ENCODE data around the gene EXOSC9. TPM values are rescaled to one million over a fixed set of nuclear protein-coding genes. Genes with fewer than 3 reads are reported as not detected.
A peak's percentile ranks its signal among the peaks of the same experiment; 100 is the strongest.
"Not testable (repeated sequence)": the region's sequence is repeated elsewhere in the genome, so short reads cannot be mapped to it uniquely, and the experiment has no call there.

EXOSC9 gene, protein sequence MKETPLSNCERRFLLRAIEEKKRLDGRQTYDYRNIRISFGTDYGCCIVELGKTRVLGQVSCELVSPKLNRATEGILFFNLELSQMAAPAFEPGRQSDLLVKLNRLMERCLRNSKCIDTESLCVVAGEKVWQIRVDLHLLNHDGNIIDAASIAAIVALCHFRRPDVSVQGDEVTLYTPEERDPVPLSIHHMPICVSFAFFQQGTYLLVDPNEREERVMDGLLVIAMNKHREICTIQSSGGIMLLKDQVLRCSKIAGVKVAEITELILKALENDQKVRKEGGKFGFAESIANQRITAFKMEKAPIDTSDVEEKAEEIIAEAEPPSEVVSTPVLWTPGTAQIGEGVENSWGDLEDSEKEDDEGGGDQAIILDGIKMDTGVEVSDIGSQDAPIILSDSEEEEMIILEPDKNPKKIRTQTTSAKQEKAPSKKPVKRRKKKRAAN
- polyA plus RNA-seq (ENCODE audit: insufficient read length in 4 of 4) = 10 to 100 TPM; 47.5 to 62.7 (median 52.2) TPM

DNA sequence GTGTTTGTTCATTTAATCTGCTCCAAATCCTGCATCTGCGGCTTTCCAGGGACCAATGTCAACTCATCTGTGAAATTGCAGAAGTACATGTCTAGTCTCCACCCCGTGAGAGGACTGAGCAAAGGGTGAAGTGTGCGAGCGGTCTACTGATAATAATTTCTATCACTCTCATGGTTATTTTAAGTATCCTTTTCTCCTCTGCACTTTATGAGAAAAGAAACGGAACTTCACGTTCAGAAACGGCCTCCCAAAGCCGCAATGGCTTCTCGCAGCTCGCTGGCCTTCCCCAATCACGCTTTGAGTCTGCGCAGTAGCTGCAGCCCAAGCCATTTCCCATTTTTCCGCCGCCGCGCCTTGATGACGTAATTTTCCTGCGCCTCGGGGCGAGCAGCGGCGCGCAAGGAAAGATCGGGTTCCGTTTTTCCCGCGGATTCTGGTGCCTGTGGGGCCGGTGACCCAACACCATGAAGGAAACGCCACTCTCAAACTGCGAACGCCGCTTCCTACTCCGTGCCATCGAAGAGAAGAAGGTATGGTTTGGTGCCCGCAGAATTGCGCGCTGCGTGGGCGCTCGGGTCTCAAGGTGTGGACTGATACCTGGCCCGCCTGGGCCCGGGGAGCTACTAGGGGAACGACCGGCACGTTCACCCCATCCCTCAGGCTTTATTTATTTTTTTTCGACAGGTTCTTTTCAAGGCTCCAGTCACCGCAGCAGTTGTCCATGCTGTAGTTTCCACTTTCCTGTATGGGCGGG, at the start of gene EXOSC9:
Gene EXOSC9, plus strand, starts transcription at position 363 of the 754 bp plus-strand sequence. Its CDS starts 102 bp downstream, at position 465.
- DNase-seq (ENCODE audit: low read depth in 4 of 4, low spot score in 3 of 4) = peak; percentile 88 to 93 (median 92)

DNA sequence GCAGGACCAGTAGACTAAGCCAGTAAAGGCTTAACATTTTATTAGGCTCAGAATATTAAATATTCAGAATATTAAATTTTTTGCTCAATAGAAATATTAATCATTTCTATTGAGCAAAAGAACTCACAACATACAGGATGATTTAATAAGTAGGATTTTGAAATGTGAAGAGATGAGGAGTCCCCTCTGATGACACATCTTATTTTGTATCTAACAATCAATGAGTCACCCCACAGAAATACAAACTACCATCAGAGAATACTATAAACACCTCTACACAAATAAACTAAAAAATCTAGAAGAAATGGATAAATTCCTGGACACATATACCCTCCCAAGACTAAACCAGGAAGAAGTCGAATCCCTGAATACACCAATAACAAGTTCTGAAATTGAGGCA, 49.0 kb upstream of the EXOSC9 start:
- not testable (repeated sequence) for DNase-seq (ENCODE audit: low read depth in 4 of 4, low spot score in 3 of 4)

DNA sequence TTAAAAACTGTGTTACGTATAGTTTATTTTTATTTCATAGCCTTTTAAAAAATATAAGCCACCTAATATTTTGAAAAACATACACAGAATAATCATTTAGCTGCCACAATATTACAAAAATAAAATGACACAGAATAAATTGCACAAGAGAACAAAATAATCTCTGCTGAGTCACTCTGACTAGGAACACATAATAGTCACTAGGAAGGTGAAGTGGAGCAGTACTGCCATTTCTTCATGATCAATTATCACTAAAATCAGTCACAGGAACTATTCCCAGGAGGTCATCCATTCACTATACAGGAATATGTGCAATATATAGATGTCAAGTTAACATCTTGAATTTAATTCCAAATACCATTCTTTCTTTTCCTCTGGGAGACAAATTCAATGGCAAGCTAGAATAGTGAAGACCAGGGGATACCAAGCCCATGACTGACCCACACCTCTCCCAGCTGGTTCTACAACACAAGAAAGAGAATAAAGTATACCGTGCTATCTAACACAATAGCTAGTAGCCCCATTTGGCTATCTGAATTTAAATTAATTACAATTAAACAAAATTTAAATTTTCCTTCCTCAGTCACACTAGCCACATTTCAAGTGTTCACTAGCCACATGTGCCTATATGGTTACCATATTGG, 42.1 kb upstream of the EXOSC9 start:
- DNase-seq (ENCODE audit: low read depth in 4 of 4, low spot score in 3 of 4) = no peak

DNA sequence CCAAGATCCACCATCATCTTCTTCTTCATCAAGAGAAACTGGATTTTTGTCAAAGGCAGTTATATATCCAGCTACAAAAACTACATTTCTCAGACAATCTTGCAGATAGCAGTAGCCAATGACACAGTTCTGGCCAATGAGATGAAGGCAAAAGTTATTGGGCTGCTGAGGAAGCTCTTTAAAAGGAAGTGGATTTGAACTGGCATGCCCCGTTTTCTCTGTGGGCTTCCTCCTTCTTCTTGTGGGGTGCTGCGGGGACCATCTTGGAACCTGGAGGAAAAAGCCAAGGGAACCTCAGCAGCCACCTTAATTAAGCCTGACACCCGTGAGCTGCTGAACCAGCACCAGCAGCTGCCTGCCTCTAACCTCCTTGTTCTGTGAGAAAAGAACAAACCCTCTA, 40.9 kb upstream of the EXOSC9 start:
- DNase-seq (ENCODE audit: low read depth in 4 of 4, low spot score in 3 of 4) = no peak

DNA sequence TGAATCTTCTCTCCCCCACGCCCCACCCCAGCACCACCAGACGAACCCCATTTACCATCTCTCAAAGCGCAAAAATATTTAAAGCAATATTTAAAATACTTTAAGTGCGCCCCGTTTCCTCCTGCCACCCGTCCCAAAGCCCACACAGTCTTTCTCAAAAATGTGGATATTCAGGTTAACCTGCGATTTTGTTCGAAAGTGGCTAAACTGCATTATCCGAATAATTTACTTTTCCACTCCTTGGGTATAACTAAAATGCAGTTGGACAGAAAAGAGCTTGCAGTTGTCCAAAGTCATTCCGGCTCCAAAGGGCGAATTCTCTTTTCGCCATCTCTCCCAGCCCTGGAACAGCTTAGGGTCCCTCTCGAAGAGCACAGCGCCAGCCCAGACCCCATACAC, 36.8 kb upstream of the EXOSC9 start:
- DNase-seq (ENCODE audit: low read depth in 4 of 4, low spot score in 3 of 4) = no peak

DNA sequence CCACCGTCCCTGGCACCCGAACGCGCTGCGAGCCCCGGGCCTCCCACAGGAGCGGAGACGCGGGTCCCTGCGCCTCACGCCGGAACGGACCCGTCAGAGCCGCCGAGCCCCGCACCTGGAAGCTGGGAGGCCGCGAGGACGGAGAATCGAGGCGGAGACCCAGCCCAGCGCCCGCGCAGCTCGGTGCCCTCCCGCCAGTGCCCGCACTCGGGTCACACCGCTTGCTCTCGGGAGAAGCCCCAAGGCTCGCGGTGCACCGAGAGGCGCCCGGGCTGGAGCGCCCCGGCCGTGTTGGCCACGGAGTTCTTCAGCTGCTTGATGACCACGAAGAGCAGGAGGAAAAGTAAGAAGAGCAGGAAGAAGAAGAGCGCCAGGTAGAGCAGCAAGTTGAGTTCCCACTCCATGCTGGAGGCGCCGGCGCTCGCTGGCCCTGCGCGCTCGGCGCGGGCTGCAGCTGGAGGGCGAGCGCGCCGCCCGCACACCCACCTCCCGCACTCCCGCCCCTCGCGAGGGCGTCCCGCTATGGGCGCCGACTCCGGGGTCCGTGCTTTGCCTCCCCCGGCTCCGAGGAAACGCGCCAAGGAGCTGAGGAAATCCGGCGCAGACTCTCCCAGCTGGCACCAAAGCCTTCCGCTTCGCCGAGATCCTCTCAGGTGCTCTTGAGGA, 36.3 kb upstream of the EXOSC9 start, which contains the start of gene SMIM43:
Gene SMIM43, minus strand, starts transcription at position 463 of the 666 bp plus-strand sequence. Its CDS starts 59 bp downstream, at position 404.
- DNase-seq (ENCODE audit: low read depth in 4 of 4, low spot score in 3 of 4) = peak in 3 of 4 donors; percentile 22 to 24 (median 22)

DNA sequence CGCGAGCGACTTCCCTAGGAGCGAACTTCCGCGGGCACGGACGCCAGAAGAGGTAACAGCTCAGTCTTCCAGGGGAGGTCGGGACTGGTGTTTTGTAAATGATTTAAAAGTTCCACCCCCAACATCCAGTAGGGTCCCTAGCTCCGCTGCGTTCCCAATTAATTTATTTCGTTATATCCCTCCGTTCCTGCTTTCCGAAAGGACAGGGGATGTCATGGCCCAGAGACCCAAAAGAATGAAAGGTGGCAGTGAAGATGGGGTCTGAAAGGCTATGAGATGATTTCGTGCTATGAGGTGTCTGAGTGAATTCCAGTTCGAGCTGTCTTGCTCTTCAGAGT, 35.8 kb upstream of the EXOSC9 start:
- DNase-seq (ENCODE audit: low read depth in 4 of 4, low spot score in 3 of 4) = no peak

DNA sequence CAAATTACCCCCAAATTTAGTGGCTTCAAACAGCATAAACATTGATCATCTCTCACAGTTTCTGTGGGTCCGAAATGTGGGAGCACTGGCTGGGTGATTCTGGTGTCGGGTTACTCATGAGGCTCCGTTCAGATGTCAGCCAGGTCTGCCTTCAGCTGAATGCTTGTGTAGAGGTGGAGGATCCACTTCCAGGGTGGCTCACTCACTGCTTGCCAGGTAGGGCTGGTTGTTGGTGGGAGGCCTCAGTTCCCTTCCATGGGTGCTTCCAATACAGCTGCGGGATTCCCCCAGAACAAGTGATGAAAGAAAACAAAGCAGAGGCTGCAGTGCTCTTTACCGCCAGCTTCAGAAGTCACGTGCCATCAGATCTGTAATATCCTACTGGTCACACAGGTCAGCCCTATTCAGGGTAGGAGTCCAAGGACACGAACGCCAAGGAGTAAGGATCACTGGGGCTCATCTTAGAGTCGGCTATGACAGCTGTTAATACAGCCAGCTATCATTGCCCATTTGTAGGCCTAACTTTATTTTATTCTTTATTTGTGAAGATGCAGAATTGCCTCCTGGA, 35.1 kb upstream of the EXOSC9 start:
- no peak for DNase-seq (ENCODE audit: low read depth in 4 of 4, low spot score in 3 of 4)

DNA sequence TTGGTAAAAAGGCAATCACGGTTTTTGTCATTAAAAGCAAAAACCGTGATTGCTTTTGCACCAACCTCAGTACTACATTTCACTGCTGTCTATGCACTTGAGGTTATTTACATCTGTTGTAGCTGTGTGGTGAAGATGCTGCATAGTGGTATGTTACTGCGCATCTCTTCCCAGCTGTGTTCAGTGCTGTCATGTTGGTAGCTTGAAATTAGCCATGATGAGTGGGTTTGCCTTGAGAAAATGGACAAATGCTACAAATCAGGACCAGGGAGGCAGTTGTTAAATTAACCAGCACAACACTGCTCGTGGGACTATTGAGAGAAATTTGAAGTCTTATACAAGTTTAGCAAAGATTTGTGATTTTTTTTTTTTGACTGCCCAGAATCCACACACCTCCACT, 34.0 kb upstream of the EXOSC9 start:
- no peak for DNase-seq (ENCODE audit: low read depth in 4 of 4, low spot score in 3 of 4)

DNA sequence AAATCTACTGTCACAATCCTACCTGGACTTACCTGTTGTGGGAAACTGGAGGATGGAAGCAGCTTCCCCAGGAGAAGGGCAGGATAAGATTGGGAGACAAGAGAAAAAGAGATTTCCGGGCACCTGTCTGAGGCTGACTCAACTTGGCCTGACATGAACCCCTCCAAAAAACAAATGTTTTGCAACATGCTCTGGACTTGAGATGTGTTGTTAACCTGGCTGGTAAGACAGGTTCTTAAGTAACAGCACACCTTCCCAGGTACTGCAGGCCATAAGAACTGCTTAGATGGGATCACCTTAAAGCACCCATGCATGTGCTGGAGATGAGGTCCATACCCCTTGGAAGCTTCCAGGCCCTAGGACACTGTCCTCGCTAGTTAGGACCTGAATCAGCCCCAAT, 31.8 kb upstream of the EXOSC9 start:
- DNase-seq (ENCODE audit: low read depth in 4 of 4, low spot score in 3 of 4) = no peak

DNA sequence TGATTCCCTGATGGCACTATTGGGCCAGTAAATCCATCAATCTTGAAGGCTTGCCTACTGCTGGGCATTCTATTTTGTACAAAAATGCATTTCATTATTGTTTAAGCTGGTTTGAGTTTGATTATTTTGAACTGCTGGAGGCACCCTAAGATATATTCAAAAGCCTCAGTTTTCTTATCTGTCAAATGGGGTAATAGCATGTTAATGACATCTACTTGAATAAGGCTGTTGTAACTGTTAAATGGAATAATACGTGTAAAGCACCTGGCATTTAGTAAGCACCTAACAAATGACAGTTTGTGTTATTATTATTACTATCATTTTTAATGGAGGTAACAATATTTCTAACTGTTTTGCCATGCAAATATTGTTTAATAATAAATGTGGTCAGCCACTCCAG, 29.3 kb upstream of the EXOSC9 start:
- no peak for DNase-seq (ENCODE audit: low read depth in 4 of 4, low spot score in 3 of 4)

DNA sequence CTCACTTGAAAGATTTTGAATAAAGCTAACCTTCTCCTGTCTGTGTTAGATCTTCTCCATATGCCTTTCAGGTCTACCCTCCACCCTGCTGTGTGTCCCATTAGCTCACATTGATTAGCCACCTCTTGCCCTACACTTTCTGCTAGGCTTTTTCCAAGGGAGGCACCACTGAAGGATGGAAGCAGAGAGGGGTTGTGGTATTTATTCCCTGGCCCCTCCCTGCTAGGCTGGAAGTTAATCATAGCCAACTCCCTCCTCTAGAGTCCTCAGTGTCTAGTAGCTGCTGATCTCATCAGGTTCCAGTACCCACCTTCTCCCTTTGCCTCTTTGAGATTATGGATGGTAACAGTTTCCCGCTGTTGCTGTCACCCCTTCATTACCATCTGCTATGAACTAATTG, 27.2 kb upstream of the EXOSC9 start:
- no peak for DNase-seq (ENCODE audit: low read depth in 4 of 4, low spot score in 3 of 4)

DNA sequence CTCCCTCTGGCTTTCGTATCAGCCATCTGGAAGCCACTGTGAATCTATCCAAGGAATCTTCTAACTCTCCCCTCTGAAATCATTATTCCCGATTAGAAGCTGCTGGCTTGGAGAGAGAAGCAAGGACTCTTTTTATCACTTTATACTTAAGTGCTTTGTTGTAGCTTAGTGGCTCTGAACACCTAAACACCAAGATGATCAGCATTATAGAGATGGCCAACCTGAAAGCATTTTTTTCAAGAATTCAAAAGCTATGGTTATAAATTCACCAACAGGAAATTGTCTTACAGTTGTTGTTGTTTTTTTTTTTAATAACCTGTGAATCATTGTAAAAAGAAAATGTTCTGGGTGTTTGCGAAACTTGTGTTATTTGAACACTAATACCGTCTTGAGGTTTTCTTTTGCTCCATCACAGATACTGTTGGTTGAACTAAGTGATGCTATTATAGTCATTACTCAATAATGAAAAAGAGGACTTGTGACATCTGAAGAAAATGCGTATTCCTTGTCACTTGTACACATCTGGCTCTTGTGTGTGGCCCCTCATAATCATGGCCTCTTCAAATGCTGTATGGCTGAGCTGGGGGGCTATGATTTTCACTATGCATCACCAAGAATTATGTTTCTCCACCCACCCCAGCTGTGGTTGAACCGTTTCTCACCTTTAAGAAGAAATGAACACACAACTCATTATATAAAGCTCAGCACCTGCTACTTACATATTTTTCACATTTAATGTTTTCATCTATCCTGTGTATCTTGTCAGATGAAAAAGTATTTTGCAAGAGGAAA, 24.3 kb upstream of the EXOSC9 start:
- no peak for DNase-seq (ENCODE audit: low read depth in 4 of 4, low spot score in 3 of 4)

DNA sequence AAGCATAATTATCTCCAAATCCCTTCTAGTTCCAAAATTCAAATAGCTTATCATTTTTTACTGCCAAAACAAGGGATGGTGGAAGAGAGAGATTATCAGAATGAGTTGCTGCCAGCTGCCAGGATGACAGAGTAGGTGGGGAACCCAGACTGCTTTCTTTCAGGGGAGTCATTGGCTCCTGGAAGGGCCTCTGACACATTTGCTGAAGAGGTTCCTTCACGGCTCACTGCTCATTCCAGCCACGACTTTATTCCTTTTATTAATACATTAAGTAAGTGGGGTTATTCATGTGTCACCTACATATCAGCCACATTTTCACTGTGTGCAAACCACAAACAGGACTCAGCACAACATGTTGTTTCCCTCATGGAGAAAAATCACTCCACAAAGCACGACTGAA, 23.5 kb upstream of the EXOSC9 start:
- no peak for DNase-seq (ENCODE audit: low read depth in 4 of 4, low spot score in 3 of 4)

DNA sequence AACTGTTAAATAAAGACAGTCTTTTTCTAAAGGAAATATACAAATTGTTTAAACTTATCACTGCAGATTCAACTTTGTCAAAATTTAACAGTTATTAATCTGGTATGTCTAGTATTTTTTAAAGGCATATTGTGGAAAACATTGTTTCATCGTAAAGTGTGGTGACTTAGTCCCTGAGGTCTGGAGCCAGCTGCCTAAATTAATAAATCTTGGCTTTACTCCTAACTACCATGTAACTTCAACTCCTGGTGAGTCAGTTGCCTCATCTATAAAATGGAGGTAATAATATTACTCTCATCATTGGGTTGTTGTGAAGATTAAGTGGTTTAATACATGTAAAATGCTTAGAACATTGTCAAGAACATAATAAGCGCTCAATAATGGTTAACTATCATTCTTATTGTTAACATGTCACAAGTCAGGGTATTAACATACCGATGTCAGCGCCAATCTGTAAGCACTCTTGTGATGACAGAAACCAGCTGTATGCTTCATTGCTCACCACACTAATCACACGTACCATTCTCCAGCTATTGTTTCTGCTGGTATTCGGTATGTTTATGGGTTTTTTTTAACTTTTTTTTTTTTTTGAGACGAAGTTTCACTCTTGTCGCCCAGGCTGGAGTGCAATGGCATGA, 22.0 kb upstream of the EXOSC9 start:
- DNase-seq (ENCODE audit: low read depth in 4 of 4, low spot score in 3 of 4) = no peak

DNA sequence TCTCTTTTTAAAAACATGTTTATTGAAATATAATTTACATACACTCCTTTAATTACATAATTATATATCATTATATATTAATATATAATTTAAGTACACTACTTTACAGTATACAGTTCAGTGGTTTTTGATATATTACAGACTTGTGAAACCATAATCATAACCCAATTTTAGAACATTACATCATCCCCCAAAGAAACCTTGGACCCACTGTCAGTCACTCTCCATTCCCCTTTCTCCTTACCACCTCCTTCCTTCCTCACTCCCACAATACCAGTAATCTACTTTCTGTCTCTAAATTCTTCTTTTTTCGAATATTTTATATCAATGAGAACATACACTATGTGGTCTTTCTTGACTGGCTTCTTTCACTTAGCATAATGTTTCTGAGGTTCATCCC, 17.9 kb upstream of the EXOSC9 start:
- DNase-seq (ENCODE audit: low read depth in 4 of 4, low spot score in 3 of 4) = no peak

DNA sequence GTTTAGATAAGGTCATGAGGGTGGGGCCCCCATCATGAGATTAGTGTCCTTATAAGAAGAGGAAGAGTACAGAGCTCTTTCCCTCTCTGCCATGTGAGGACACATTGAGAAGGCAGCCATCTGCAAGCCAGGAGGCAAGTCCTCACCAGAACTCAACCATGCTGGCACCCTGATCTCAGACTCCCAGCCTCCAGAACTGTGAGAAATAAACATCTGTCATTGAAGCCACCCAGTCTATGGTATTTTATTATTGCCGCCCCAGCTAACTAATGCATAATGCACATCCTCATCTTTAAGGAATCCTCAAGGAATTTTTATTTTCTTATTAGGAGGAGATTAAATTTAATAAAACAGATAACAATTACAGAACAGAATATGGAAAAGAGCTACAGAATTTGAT, 16.7 kb upstream of the EXOSC9 start:
- no peak for DNase-seq (ENCODE audit: low read depth in 4 of 4, low spot score in 3 of 4)

DNA sequence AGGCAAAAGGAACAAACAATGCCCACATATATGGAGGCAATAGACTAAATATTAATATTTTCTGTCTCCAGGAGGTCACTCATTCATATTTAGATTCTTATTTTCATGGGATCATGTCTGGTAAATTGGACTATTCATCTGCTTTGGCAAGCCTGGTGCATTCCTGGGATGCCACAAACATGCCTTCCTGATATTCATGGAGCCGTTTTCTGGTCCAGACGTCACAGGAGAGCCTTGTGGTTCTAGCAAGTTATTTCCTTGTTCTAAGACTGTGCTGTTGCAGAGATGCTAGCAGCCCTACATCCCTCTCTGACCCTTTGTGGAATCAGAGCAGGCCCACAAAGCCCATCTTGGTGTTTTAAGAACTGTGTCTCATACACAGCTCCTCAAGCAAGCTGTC, 16.1 kb upstream of the EXOSC9 start:
- DNase-seq (ENCODE audit: low read depth in 4 of 4, low spot score in 3 of 4) = no peak

DNA sequence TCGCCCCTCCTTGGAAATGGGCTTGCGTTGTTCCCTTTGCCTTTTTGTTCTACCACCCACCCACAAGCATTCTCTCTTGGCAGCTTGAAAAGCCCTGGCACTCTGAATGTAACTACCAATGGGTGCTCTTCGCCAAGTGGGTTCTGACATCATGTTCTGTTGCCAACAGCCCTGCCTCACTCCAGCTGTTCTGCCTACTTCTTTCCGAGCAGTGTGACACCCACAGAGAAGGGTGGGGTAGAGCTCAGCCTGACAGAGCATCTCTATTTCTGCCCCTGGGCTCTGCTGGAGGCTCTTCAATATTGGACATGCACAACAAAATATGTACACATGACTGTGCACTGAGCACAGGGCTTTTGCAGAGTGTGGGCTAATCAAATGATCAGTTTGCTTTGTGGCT, 15.6 kb upstream of the EXOSC9 start:
- no peak for DNase-seq (ENCODE audit: low read depth in 4 of 4, low spot score in 3 of 4)

Measured in left renal pelvis (tissue), 4 donors.